Esophagus squamous epithelium (tissue), 4 donors: ENCODE results near the gene ZFP36L1.

ENCODE experiments used
- CTCF ChIP-seq, 6 experiments: fragments of 450-650 bp in 4 of 6; fragments of 200-600 bp in 2 of 6; sonication (generic) in 2 of 6; IDR thresholded peaks; one replicate each; pipeline ENCODE4 v1.5.1; 2016 to 2019; ENCODE audit warnings: antibody characterized with exemption in 6 of 6, mild to moderate bottlenecking in 4 of 6, moderate library complexity in 4 of 6
- POLR2A ChIP-seq, 4 donors: fragments of 450-650 bp; IDR thresholded peaks; one replicate each; pipeline ENCODE4 v1.6.1; 2017; ENCODE audit warnings: antibody characterized with exemption in 4 of 4, mild to moderate bottlenecking in 4 of 4, moderate library complexity in 3 of 4

- TF ChIP-seq POLR2A (IDR thresholded peaks at IDR 0.05), result no peak
- TF ChIP-seq CTCF (IDR thresholded peaks at IDR 0.05), result no peak
These were observed 20.5 kb upstream of the ZFP36L1 start for GRCh38 chr14:68813318-68813838.
